BLaER1 treated with 17β-estradiol and CSF1 and Interleukin-3, amounts not matched to agents 10 nM and 100 nM (cell line): ENCODE measurements around the gene AP3B1.

Experiments
- H3K27ac ChIP-seq, 11 experiments: shearing (Covaris generic); formaldehyde crosslinking; 2 replicates each; pipeline ENCODE4 v1.8.1; 2022
- H3K27me3 ChIP-seq, 11 experiments: shearing (Covaris generic); formaldehyde crosslinking; 2 replicates each; pipeline ENCODE4 v1.8.1; 2022
- H3K36me3 ChIP-seq, 11 experiments: shearing (Covaris generic); formaldehyde crosslinking; 2 replicates each; pipeline ENCODE4 v1.8.1; 2022
- H3K4me1 ChIP-seq, 10 experiments: shearing (Covaris generic); formaldehyde crosslinking; 2 replicates each; pipeline ENCODE4 v1.8.1; 2022
- H3K4me2 ChIP-seq, 11 experiments: shearing (Covaris generic); formaldehyde crosslinking; 2 replicates each; pipeline ENCODE4 v1.8.1; 2022
- H3K4me3 ChIP-seq, 10 experiments: shearing (Covaris generic); formaldehyde crosslinking; 2 replicates each; pipeline ENCODE4 v1.8.1; 2022
- H3K9ac ChIP-seq, 11 experiments: shearing (Covaris generic); formaldehyde crosslinking; 2 replicates each; pipeline ENCODE4 v1.8.1; 2022
- H3K9me3 ChIP-seq, 11 experiments: shearing (Covaris generic); formaldehyde crosslinking; replicated peaks in 1 of 11; 2 replicates each; pipeline ENCODE4 v1.8.1; 2022
- H4K20me1 ChIP-seq, 11 experiments: shearing (Covaris generic); formaldehyde crosslinking; 2 replicates each; pipeline ENCODE4 v1.8.1; 2022
- Cebpa-rat ChIP-seq, 11 experiments: shearing (Covaris generic); IDR thresholded peaks; 2 replicates each; pipeline ENCODE4 v1.8.1; 2022

Gene AP3B1

DNA sequence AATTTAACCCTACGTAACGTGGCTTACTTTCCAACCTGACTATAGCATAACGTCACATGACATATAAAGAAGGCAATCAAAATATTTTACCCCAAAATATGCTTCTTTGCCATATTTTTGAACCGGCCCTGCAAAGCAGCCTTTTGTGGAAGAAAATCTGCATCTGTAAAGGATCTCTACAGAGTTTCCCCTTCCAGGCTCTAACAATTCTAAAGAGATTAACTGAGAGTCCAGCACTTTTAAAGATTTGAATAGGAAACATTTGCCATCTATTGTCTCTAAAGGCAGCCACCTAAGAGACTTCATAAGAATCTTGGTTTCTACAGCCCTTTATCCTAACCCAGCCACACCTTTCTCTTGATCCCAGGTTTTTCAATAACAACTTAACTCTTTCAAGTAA is 22.7 kb downstream of the AP3B1 start:
- no peak for TF ChIP-seq Cebpa-rat (IDR thresholded peaks at IDR 0.05)
- no peaks in the 10 kb centered on the region for H3K27me3 ChIP-seq
- peaks cover 0 to 32% (median 15%) of the 10 kb centered on the region in 11 experiments; a peak in 13 of 22 replicates for H3K36me3 ChIP-seq
- no peak overlapping the region for H3K4me2 ChIP-seq
- peaks cover 4 to 29% (median 15%) of the 10 kb centered on the region in 10 experiments; a peak in 17 of 20 replicates for H3K4me1 ChIP-seq
- H3K27ac ChIP-seq: no peak overlapping the region
- H3K9me3 ChIP-seq: peaks cover 0 to 8% (median 0%) of the 10 kb centered on the region in 11 experiments; a peak in 4 of 22 replicates
- peaks cover 13 to 99% (median 70%) of the 10 kb centered on the region in 11 experiments; a peak in 20 of 22 replicates for H4K20me1 ChIP-seq
- H3K4me3 ChIP-seq: no peak overlapping the region
- H3K9ac ChIP-seq: no peak overlapping the region

- Histone ChIP-seq H3K4me3 (no peak overlapping the region), H4K20me1 (peaks cover 8 to 94% (median 54%) of the 10 kb centered on the region in 11 experiments; a peak in 20 of 22 replicates), H3K9me3 (no peaks in the 10 kb centered on the region), H3K27me3 (no peaks in the 10 kb centered on the region), H3K9ac (no peak overlapping the region), H3K27ac (no peak overlapping the region), H3K36me3 (peaks cover 24 to 45% (median 31%) of the 10 kb centered on the region in 11 experiments; a peak in 21 of 22 replicates), H3K4me2 (peak overlapping the region in 4 of 11 experiments; percentile 46 to 85 (median 70); a peak in 5 of 22 replicates), H3K4me1 (peaks cover 4 to 26% (median 14%) of the 10 kb centered on the region in 10 experiments; a peak in 17 of 20 replicates)
- TF ChIP-seq Cebpa-rat (IDR thresholded peaks at IDR 0.05): no peak
These were observed 25.3 kb downstream of the AP3B1 start for GRCh38 chr5:78269088-78269703.

- H3K4me2 ChIP-seq: peak overlapping the region in 9 of 11 experiments; percentile 2 to 85 (median 64); a peak in 16 of 22 replicates
- H4K20me1 ChIP-seq: peaks cover 8 to 90% (median 50%) of the 10 kb centered on the region in 11 experiments; a peak in 20 of 22 replicates
- peaks cover 25 to 51% (median 38%) of the 10 kb centered on the region in 11 experiments for H3K36me3 ChIP-seq
- H3K27ac ChIP-seq: peak overlapping the region in 1 of 11 experiments; percentile 30; a peak in 1 of 22 replicates
- H3K27me3 ChIP-seq: no peaks in the 10 kb centered on the region
- H3K4me1 ChIP-seq: peaks cover 4 to 26% (median 14%) of the 10 kb centered on the region in 10 experiments; a peak in 17 of 20 replicates
- no peak for TF ChIP-seq Cebpa-rat (IDR thresholded peaks at IDR 0.05)
- H3K9me3 ChIP-seq: no peaks in the 10 kb centered on the region
- H3K9ac ChIP-seq: peak overlapping the region in 3 of 11 experiments; percentile 7 to 18 (median 16); a peak in 4 of 22 replicates
- H3K4me3 ChIP-seq: no peak overlapping the region
These were observed 26.1 kb downstream of the AP3B1 start for GRCh38 chr5:78268356-78268755.

DNA sequence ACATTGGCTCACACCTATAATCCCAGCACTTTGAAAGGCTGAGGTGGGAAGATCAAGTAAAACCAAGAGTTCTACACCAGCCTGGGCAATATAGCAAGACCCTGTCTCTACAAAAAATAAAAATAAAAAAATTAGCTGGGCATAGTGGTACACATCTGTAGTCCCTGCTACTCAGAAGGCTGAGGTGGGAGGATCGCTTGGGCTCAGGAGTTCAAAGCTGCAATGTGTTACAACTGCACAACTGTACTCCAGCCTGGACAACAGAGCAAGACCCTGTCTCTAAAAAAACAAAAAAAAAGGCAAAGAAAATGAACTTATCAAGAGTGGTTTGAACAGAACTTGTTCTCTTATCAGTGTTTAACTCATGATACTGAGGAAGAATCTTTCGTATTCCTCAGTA is 29.3 kb downstream of the AP3B1 start:
- Histone ChIP-seq H3K4me2 (no peak overlapping the region), H4K20me1 (peaks cover 0 to 61% (median 18%) of the 10 kb centered on the region in 11 experiments; a peak in 17 of 22 replicates), H3K27me3 (no peaks in the 10 kb centered on the region), H3K9me3 (peaks cover 0 to 10% (median 3%) of the 10 kb centered on the region in 11 experiments; a peak in 5 of 22 replicates), H3K36me3 (peaks cover 42 to 66% (median 63%) of the 10 kb centered on the region in 11 experiments), H3K9ac (no peak overlapping the region), H3K4me1 (peaks cover 4 to 26% (median 14%) of the 10 kb centered on the region in 10 experiments; a peak in 17 of 20 replicates), H3K4me3 (no peak overlapping the region), H3K27ac (no peak overlapping the region)
- TF ChIP-seq Cebpa-rat (IDR thresholded peaks at IDR 0.05): no peak

GRCh38 chr5:78264600-78264999 is 29.9 kb downstream of the AP3B1 start:
- H3K9me3 ChIP-seq: peaks cover 0 to 11% (median 6%) of the 10 kb centered on the region in 11 experiments; a peak in 6 of 22 replicates
- H3K4me3 ChIP-seq: no peak overlapping the region
- H3K4me2 ChIP-seq: no peak overlapping the region
- no peak for TF ChIP-seq Cebpa-rat (IDR thresholded peaks at IDR 0.05)
- H3K9ac ChIP-seq: no peak overlapping the region
- peaks cover 0 to 55% (median 13%) of the 10 kb centered on the region in 11 experiments; a peak in 15 of 22 replicates for H4K20me1 ChIP-seq
- H3K36me3 ChIP-seq: peaks cover 48 to 72% (median 68%) of the 10 kb centered on the region in 11 experiments
- H3K27me3 ChIP-seq: no peaks in the 10 kb centered on the region
- peaks cover 4 to 23% (median 14%) of the 10 kb centered on the region in 10 experiments; a peak in 17 of 20 replicates for H3K4me1 ChIP-seq
- no peak overlapping the region for H3K27ac ChIP-seq

DNA sequence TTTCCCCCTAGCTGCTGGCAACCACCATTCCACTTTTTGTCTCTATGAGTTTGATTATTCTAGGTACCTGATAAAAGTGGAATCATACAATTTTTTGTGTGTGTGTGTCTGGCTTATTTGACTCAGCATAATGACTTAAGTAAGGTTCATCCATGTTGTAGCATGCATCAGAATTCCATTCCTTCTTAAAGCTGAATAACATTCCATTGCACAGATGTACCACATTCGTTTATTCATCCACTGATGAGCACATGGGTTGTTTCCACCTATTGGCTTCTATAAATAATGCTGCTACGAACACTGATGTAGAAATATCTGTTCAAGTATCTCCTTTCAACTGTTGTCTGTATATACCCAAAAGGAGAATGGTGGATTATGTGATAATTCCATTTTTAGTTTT is 33.7 kb downstream of the AP3B1 start:
- Histone ChIP-seq H3K4me2 (no peak overlapping the region), H3K4me1 (no peaks in the 10 kb centered on the region), H3K27me3 (no peaks in the 10 kb centered on the region), H3K36me3 (peaks cover 53 to 99% (median 82%) of the 10 kb centered on the region in 11 experiments), H4K20me1 (peaks cover 0 to 49% (median 0%) of the 10 kb centered on the region in 11 experiments; a peak in 4 of 22 replicates), H3K9ac (no peak overlapping the region), H3K9me3 (peaks cover 17 to 43% (median 34%) of the 10 kb centered on the region in 11 experiments), H3K27ac (no peak overlapping the region), H3K4me3 (no peak overlapping the region)
- TF ChIP-seq Cebpa-rat (IDR thresholded peaks at IDR 0.05): no peak

DNA sequence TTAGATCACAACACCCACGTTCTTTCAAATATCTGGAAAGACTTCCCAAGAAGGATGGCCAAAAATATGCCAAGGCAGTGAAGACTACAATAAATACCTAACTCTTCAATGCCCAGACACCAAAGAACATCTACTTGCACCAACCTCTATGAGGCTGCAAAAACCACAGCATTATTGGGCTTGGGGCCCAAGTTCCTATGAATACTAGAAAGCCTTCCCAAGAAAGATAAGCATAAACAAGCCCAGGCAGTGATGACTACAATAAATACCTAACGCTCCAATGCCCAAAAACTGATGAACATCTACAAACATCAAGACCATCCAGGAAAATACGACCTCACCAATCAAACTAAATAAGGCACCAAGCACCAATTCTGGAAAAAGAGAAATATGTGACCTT is 41.3 kb downstream of the AP3B1 start:
- H3K27me3 ChIP-seq: no peaks in the 10 kb centered on the region
- no peak overlapping the region for H3K4me2 ChIP-seq
- no peak overlapping the region for H3K9ac ChIP-seq
- H3K36me3 ChIP-seq: peaks cover 54 to 98% (median 78%) of the 10 kb centered on the region in 11 experiments
- no peak for TF ChIP-seq Cebpa-rat (IDR thresholded peaks at IDR 0.05)
- H3K4me3 ChIP-seq: no peak overlapping the region
- H4K20me1 ChIP-seq: peaks cover 0 to 64% (median 0%) of the 10 kb centered on the region in 11 experiments; a peak in 6 of 22 replicates
- no peaks in the 10 kb centered on the region for H3K4me1 ChIP-seq
- peaks cover 27 to 73% (median 61%) of the 10 kb centered on the region in 11 experiments for H3K9me3 ChIP-seq
- H3K27ac ChIP-seq: no peak overlapping the region

- TF ChIP-seq Cebpa-rat (IDR thresholded peaks at IDR 0.05): no peak
- peaks cover 22 to 68% (median 56%) of the 10 kb centered on the region in 11 experiments for H3K9me3 ChIP-seq
- H3K27ac ChIP-seq: no peak overlapping the region
- H3K9ac ChIP-seq: no peak overlapping the region
- H3K4me1 ChIP-seq: no peaks in the 10 kb centered on the region
- peaks cover 0 to 60% (median 0%) of the 10 kb centered on the region in 11 experiments; a peak in 6 of 22 replicates for H4K20me1 ChIP-seq
- H3K36me3 ChIP-seq: peaks cover 54 to 93% (median 73%) of the 10 kb centered on the region in 11 experiments
- H3K4me3 ChIP-seq: no peak overlapping the region
- H3K4me2 ChIP-seq: no peak overlapping the region
- H3K27me3 ChIP-seq: no peaks in the 10 kb centered on the region
These were observed 41.8 kb downstream of the AP3B1 start for GRCh38 chr5:78252715-78253114.

- H3K27me3 ChIP-seq: no peaks in the 10 kb centered on the region
- H3K9ac ChIP-seq: no peak overlapping the region
- H3K4me2 ChIP-seq: no peak overlapping the region
These were observed 42.7 kb downstream of the AP3B1 start for GRCh38 chr5:78251663-78252284.

More at GRCh38 chr5:78251663-78252284, 42.7 kb downstream of the AP3B1 start:
- no peak overlapping the region for H3K27ac ChIP-seq
- no peaks in the 10 kb centered on the region for H3K4me1 ChIP-seq
- no peak overlapping the region for H3K4me3 ChIP-seq
- peaks cover 19 to 59% (median 49%) of the 10 kb centered on the region in 11 experiments for H3K9me3 ChIP-seq
- peaks cover 0 to 51% (median 0%) of the 10 kb centered on the region in 11 experiments; a peak in 6 of 22 replicates for H4K20me1 ChIP-seq
- peaks cover 54 to 84% (median 68%) of the 10 kb centered on the region in 11 experiments for H3K36me3 ChIP-seq
- TF ChIP-seq Cebpa-rat (IDR thresholded peaks at IDR 0.05): no peak
